22Rv1 (cell line): ENCODE data around the gene NCAPD3.

Source experiments
- CTCF ChIP-seq: fragments of 450-650 bp; IDR thresholded peaks from 2 replicates; pipeline ENCODE4 v1.5.1; 2017; ENCODE audit warnings: mild to moderate bottlenecking
- ZFX ChIP-seq: fragments of 450-650 bp; IDR thresholded peaks from 2 replicates; pipeline ENCODE4 v1.6.1; 2017; ENCODE audit warnings: antibody characterized with exemption, borderline replicate concordance

DNA sequence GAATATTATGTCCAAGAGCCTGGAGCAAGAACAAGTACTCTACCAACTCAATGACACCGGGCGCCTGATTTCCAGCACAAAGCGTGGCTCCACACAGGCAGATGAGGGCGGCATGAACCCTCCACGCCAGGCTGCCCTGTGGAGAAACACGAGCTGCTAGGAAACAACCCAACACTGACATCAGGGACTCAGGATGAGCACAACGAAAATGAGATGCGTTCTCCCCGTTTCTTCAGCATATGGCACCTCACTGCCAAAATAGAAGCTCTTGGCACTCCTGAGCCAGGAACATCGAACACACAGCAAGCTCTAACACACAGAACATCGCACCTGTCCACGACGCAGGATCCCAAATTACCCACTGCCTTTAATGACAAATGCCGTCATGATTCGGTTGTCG lies 68.3 kb downstream of the NCAPD3 start:
- no peak for TF ChIP-seq CTCF
- TF ChIP-seq ZFX = no peak
